Osteoblast (primary cell): ENCODE data around the gene CEP164. TPM values are rescaled to one million over a fixed set of nuclear protein-coding genes. Genes with fewer than 3 reads are reported as not detected.

Experiments used
- DNase-seq: peaks from one replicate; pipeline ENCODE4 v3.0.0; 2011; ENCODE audit warnings: low spot score, mixed read lengths; ENCODE audit not compliant: insufficient read length; ENCODE audit errors: missing footprints
- H2AFZ ChIP-seq: 2 replicates; pipeline ENCODE4 v1.6.0; 2011; ENCODE audit warnings: mild to moderate bottlenecking, low read length
- H3K27ac ChIP-seq: 2 replicates; pipeline ENCODE4 v1.5.1; 2011; ENCODE audit warnings: mild to moderate bottlenecking, low read depth, low read length, moderate library complexity
- H3K27me3 ChIP-seq: 2 replicates; pipeline ENCODE4 v1.6.0; 2012; ENCODE audit warnings: mild to moderate bottlenecking, control low read depth, inconsistent platforms, low read length, moderate library complexity; ENCODE audit not compliant: insufficient read depth
- H3K36me3 ChIP-seq: 2 replicates; pipeline ENCODE4 v1.5.1; 2011; ENCODE audit warnings: mild to moderate bottlenecking, low read length, control low read depth, moderate library complexity; ENCODE audit not compliant: insufficient read depth
- H3K4me1 ChIP-seq: 2 replicates; pipeline ENCODE4 v1.5.1; 2011; ENCODE audit warnings: mild to moderate bottlenecking, low read length, control low read depth, moderate library complexity; ENCODE audit not compliant: insufficient read depth
- H3K4me2 ChIP-seq: 2 replicates; pipeline ENCODE4 v1.6.0; 2011; ENCODE audit warnings: mild to moderate bottlenecking, low read length; ENCODE audit not compliant: insufficient read depth
- H3K4me3 ChIP-seq: fragments of 200-600 bp; sonication (generic); 3 replicates; pipeline ENCODE4 v1.5.1; 2012; ENCODE audit warnings: mild to moderate bottlenecking, low read length, inconsistent platforms; ENCODE audit not compliant: insufficient read depth
- H3K79me2 ChIP-seq: 2 replicates; pipeline ENCODE4 v1.6.0; 2012; ENCODE audit warnings: mild to moderate bottlenecking, low read length, control low read depth, inconsistent platforms; ENCODE audit not compliant: insufficient read depth
- H3K9me3 ChIP-seq: 2 replicates; pipeline ENCODE4 v1.5.1; 2011; ENCODE audit warnings: low read depth, low read length, control low read depth
- H4K20me1 ChIP-seq: 2 replicates; pipeline ENCODE4 v1.6.0; 2012; ENCODE audit warnings: mild to moderate bottlenecking, low read length, control low read depth; ENCODE audit not compliant: insufficient read depth
- total RNA-seq: library from RNA; depleted of rRNA; stranded (reverse); fragments of >200 nt; gene quantifications from 2 replicates; pipeline ENCODE4 v1.2.3, GENCODE V29; 2012
- TF ChIP-seq, protein P1 (sequence below): IDR thresholded peaks from 2 replicates; pipeline ENCODE4 v1.5.1; 2011; ENCODE audit warnings: mild to moderate bottlenecking, low read depth, low read length, moderate library complexity; ENCODE audit errors: extremely low read depth

CEP164 gene
- total RNA-seq, 1 donor = 38.0 TPM

- Histone ChIP-seq H3K4me3 (no peak overlapping the region), H3K79me2 (peaks cover 44% of the 10 kb centered on the region), H3K4me2 (no peak overlapping the region), H3K4me1 (no peaks in the 10 kb centered on the region), H4K20me1 (peaks cover 14% of the 10 kb centered on the region), H2AFZ (no peak overlapping the region), H3K27me3 (no peaks in the 10 kb centered on the region), H3K27ac (no peak overlapping the region), H3K36me3 (peaks cover 24% of the 10 kb centered on the region), H3K9me3 (no peaks in the 10 kb centered on the region)
- no peak for DNase-seq
- TF ChIP-seq, protein P1, sequence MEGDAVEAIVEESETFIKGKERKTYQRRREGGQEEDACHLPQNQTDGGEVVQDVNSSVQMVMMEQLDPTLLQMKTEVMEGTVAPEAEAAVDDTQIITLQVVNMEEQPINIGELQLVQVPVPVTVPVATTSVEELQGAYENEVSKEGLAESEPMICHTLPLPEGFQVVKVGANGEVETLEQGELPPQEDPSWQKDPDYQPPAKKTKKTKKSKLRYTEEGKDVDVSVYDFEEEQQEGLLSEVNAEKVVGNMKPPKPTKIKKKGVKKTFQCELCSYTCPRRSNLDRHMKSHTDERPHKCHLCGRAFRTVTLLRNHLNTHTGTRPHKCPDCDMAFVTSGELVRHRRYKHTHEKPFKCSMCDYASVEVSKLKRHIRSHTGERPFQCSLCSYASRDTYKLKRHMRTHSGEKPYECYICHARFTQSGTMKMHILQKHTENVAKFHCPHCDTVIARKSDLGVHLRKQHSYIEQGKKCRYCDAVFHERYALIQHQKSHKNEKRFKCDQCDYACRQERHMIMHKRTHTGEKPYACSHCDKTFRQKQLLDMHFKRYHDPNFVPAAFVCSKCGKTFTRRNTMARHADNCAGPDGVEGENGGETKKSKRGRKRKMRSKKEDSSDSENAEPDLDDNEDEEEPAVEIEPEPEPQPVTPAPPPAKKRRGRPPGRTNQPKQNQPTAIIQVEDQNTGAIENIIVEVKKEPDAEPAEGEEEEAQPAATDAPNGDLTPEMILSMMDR = no peak
Measured at GRCh38 chr11:117335399-117335798, 7.7 kb downstream of the CEP164 start.

GRCh38 chr11:117337076-117337475, 9.4 kb downstream of the CEP164 start:
- no peak overlapping the region for H3K4me2 ChIP-seq
- H3K79me2 ChIP-seq = peaks cover 33% of the 10 kb centered on the region
- no peaks in the 10 kb centered on the region for H3K4me1 ChIP-seq
- H3K27ac ChIP-seq = no peak overlapping the region
- no peak overlapping the region for H3K4me3 ChIP-seq
- no peak for DNase-seq
- H3K9me3 ChIP-seq = no peaks in the 10 kb centered on the region
- H3K27me3 ChIP-seq = no peaks in the 10 kb centered on the region
- no peak overlapping the region for H2AFZ ChIP-seq
- H4K20me1 ChIP-seq = peaks cover 10% of the 10 kb centered on the region
- TF ChIP-seq, protein P1 = no peak
- H3K36me3 ChIP-seq = peaks cover 34% of the 10 kb centered on the region

DNA sequence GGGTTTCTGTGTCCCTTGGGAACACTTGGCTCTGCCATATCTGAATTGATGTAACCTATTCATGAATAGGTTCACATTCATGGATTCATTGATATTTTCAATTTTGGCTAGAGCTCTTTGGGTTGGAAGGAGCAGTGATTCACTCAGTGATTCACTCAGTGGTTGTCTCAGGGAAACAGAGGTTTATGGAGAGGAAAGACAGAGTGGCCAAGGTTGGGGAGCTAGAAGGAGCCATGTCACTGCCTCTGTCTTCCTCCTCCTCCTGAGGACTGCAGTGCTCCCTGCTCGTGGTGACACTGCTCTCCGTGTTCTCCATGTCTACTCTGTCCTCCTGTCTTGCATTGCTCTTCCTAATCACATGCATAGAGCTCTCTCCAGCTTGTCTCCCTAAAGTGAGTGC, 17.4 kb downstream of the CEP164 start:
- peaks cover 8% of the 10 kb centered on the region for H4K20me1 ChIP-seq
- no peak overlapping the region for H3K4me3 ChIP-seq
- peaks cover 6% of the 10 kb centered on the region for H3K4me1 ChIP-seq
- no peaks in the 10 kb centered on the region for H3K9me3 ChIP-seq
- H3K36me3 ChIP-seq = peaks cover 50% of the 10 kb centered on the region
- TF ChIP-seq, protein P1 = no peak
- H3K27me3 ChIP-seq = no peaks in the 10 kb centered on the region
- peak overlapping the region; percentile 11 for H3K27ac ChIP-seq
- no peak overlapping the region for H3K4me2 ChIP-seq
- H2AFZ ChIP-seq = no peak overlapping the region
- DNase-seq = peak; percentile 65
- peaks cover 15% of the 10 kb centered on the region for H3K79me2 ChIP-seq

DNA sequence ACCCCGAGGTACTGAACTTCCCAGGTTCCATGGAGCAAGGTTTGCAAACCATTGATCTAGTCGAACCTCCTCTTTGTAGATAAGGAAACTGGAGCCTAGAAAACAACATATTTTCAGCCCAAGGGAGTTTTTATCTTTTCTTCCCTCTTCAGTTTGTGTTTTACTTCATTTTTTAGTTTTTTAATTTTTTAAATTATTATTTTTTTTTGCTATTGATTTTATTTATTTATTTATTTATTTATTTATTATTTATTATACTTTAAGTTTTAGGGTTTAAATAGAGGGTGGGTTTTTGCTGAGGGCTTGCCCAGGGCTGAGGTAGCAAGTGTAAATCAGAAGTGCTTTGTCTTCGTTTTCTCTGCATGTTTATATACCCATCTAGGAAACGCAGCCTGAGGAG, 26.9 kb downstream of the CEP164 start:
- TF ChIP-seq, protein P1 = no peak

More for the DNA sequence above, 26.9 kb downstream of the CEP164 start:
- H3K9me3 ChIP-seq = no peaks in the 10 kb centered on the region
- no peak overlapping the region for H3K4me3 ChIP-seq
- H3K27ac ChIP-seq = no peak overlapping the region
- H3K79me2 ChIP-seq = peaks cover 3% of the 10 kb centered on the region
- no peak overlapping the region for H3K4me2 ChIP-seq
- H3K4me1 ChIP-seq = no peaks in the 10 kb centered on the region
- no peak for DNase-seq
- H2AFZ ChIP-seq = no peak overlapping the region
- no peaks in the 10 kb centered on the region for H4K20me1 ChIP-seq
- peaks cover 47% of the 10 kb centered on the region for H3K36me3 ChIP-seq
- H3K27me3 ChIP-seq = no peaks in the 10 kb centered on the region
